HG03469 (cell line): Measurements from ENCODE around the gene SEC31B.

Experiments
- ATAC-seq: cut with Tn5 transposase; IDR thresholded peaks from one replicate; pipeline ENCODE4 v1.9.1; 2021; ENCODE audit warnings: mild to moderate bottlenecking, moderate library complexity, moderate number of reproducible peaks; ENCODE audit not compliant: unreplicated experiment

SEC31B gene

GRCh38 chr10:100529475-100530298 lies 10.0 kb upstream of the SEC31B start, which contains the start of gene NDUFB8:
Gene NDUFB8, minus strand, starts transcription at chr10:100529871. Its CDS starts 20 bp downstream, at chr10:100529851.
- no peak for ATAC-seq

GRCh38 chr10:100528921-100529474 lies 9.3 kb upstream of the SEC31B start:
- no peak for ATAC-seq

- no peak for ATAC-seq
Measured at GRCh38 chr10:100528123-100528886, 8.6 kb upstream of the SEC31B start.

GRCh38 chr10:100524638-100525037 lies 5.0 kb upstream of the SEC31B start:
- ATAC-seq, result no peak

- no peak for ATAC-seq
Measured at GRCh38 chr10:100524206-100524605, 4.5 kb upstream of the SEC31B start.

GRCh38 chr10:100522945-100523344 lies 3.3 kb upstream of the SEC31B start:
- no peak for ATAC-seq

- no peak for ATAC-seq
Measured at GRCh38 chr10:100522107-100522801, 2.6 kb upstream of the SEC31B start.

GRCh38 chr10:100520811-100521210 lies 1.1 kb upstream of the SEC31B start:
- ATAC-seq, result no peak

GRCh38 chr10:100518761-100519241 lies 860 bp downstream of the SEC31B start:
- no peak for ATAC-seq

- ATAC-seq, result no peak
Measured at GRCh38 chr10:100516847-100517246, 2.8 kb downstream of the SEC31B start.

- ATAC-seq, result no peak
Measured at GRCh38 chr10:100515612-100516011, 4.0 kb downstream of the SEC31B start.

- no peak for ATAC-seq
Measured at GRCh38 chr10:100510533-100511308, 8.9 kb downstream of the SEC31B start.

- no peak for ATAC-seq
Measured at GRCh38 chr10:100509241-100509840, 10.3 kb downstream of the SEC31B start.

GRCh38 chr10:100508691-100509150 lies 10.9 kb downstream of the SEC31B start:
- no peak for ATAC-seq

GRCh38 chr10:100508266-100508665 lies 11.4 kb downstream of the SEC31B start:
- no peak for ATAC-seq

GRCh38 chr10:100507357-100507732 lies 12.3 kb downstream of the SEC31B start:
- no peak for ATAC-seq

- no peak for ATAC-seq
Measured at GRCh38 chr10:100506596-100507356, 12.9 kb downstream of the SEC31B start.

GRCh38 chr10:100505164-100505563 lies 14.5 kb downstream of the SEC31B start:
- ATAC-seq, result no peak

- ATAC-seq, result no peak
Measured at GRCh38 chr10:100504096-100504495, 15.6 kb downstream of the SEC31B start.
